ENCODE data around the gene OR6C75.
"Not testable (repeated sequence)": the region's sequence is repeated elsewhere in the genome, so short reads cannot be mapped to it uniquely, and the experiment has no call there.

DNA sequence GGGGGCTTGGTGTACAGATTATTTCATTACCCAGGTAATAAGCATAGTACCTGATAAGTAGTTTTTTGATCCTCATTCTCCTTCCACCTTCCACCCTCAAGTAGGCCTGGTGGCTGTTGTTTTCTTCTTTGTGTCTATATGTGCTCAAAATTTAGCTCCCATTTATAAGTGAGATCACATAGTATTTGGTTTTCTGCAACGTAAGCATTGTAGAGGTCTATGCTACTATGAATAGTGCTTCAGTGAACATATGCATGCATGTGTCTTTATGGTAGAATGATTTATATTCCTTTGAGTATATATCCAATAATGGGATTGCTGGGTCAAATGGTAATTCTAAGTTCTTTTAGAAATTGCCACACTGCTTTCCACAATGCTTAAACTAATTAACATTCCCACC lies 46.4 kb downstream of the OR6C75 start:
- TF ChIP-seq, protein P1, sequence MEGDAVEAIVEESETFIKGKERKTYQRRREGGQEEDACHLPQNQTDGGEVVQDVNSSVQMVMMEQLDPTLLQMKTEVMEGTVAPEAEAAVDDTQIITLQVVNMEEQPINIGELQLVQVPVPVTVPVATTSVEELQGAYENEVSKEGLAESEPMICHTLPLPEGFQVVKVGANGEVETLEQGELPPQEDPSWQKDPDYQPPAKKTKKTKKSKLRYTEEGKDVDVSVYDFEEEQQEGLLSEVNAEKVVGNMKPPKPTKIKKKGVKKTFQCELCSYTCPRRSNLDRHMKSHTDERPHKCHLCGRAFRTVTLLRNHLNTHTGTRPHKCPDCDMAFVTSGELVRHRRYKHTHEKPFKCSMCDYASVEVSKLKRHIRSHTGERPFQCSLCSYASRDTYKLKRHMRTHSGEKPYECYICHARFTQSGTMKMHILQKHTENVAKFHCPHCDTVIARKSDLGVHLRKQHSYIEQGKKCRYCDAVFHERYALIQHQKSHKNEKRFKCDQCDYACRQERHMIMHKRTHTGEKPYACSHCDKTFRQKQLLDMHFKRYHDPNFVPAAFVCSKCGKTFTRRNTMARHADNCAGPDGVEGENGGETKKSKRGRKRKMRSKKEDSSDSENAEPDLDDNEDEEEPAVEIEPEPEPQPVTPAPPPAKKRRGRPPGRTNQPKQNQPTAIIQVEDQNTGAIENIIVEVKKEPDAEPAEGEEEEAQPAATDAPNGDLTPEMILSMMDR (IDR thresholded peaks at IDR 0.05): not testable (repeated sequence)
- TF ChIP-seq ZFX (IDR thresholded peaks at IDR 0.05; ENCODE audit: borderline replicate concordance): not testable (repeated sequence)
